Transverse colon (tissue), 4 donors: ENCODE data around the gene TMEM178B. TPM values are rescaled to one million over a fixed set of nuclear protein-coding genes. Genes with fewer than 3 reads are reported as not detected.
A peak's percentile ranks its signal among the peaks of the same experiment; 100 is the strongest.

Experiments used
- DNase-seq: peaks from one replicate; pipeline ENCODE4 v3.0.0-alpha.2; 2019
- H3K27ac ChIP-seq, 4 donors: fragments of 200-600 bp; sonication (generic); 2 replicates each; pipeline ENCODE4 v1.5.1; 2016 to 2018; ENCODE audit warnings: inconsistent platforms in 4 of 4
- H3K27me3 ChIP-seq: fragments of 200-600 bp; sonication (generic); 2 replicates; pipeline ENCODE4 v1.5.1; 2017; ENCODE audit warnings: inconsistent platforms
- H3K36me3 ChIP-seq, 4 donors: fragments of 200-600 bp; sonication (generic); 2 replicates each; pipeline ENCODE4 v1.5.1; 2017 to 2019; ENCODE audit warnings: inconsistent platforms in 4 of 4
- H3K4me1 ChIP-seq, 4 donors: fragments of 200-600 bp; sonication (generic); 2 replicates each; pipeline ENCODE4 v1.5.1; 2017 to 2020; ENCODE audit warnings: inconsistent platforms in 4 of 4
- H3K4me3 ChIP-seq, 4 donors: fragments of 200-600 bp; sonication (generic); 1 replicate in 1 of 4; 2 replicates in 3 of 4; pipeline versions ENCODE4 v1.5.1 to v1.6.1; 2017 to 2019; ENCODE audit warnings: inconsistent platforms in 4 of 4
- H3K9me3 ChIP-seq, 2 donors: fragments of 200-600 bp; sonication (generic); 2 replicates each; pipeline ENCODE4 v1.5.1; 2017 to 2019; ENCODE audit warnings: inconsistent platforms in 2 of 2
- EP300 ChIP-seq: sonication (generic); formaldehyde crosslinking; IDR thresholded peaks from one replicate; pipeline ENCODE4 v1.6.1; 2017; ENCODE audit warnings: antibody characterized with exemption, low read depth
- POLR2A ChIP-seq: fragments of 450-650 bp; IDR thresholded peaks from one replicate; pipeline ENCODE4 v1.6.1; 2016; ENCODE audit warnings: antibody characterized with exemption, mild to moderate bottlenecking, moderate library complexity
- POLR2AphosphoS5 ChIP-seq, 3 donors: sonication (generic); formaldehyde crosslinking; IDR thresholded peaks; one replicate each; pipeline ENCODE4 v1.6.1; 2016; ENCODE audit warnings: antibody characterized with exemption in 3 of 3
- WGBS, 2 donors: methylation state at CpG; one replicate each; pipeline ENCODE4 v1.1.5; 2018; ENCODE audit warnings: low coverage in 1 of 2; 5-methylcytosine and 5-hydroxymethylcytosine counted together
- in situ Hi-C, 4 donors: fragments of 200-750 bp; cut with MboI; loops; one replicate each; pipeline versions ENCODE4 v1.15.0 to v1.15.1; 2017; ENCODE audit warnings: low sequenced_read_pairs in 3 of 4, low pct_ligation_motif_present in 1 of 4, low pct_unique_long_range_greater_than_20kb in 1 of 4
- intact Hi-C: fragments of 100-400 bp; cut with DNase I; formaldehyde crosslinking; loops from one replicate; pipeline ENCODE4 v1.15.1; 2023; ENCODE audit warnings: low total_unique reads
- total RNA-seq, 4 donors: library from RNA; depleted of rRNA; stranded (reverse); fragments of >200 nt; gene quantifications; one replicate each; pipeline ENCODE4 v1.1.0, GENCODE V29; 2016
- TF ChIP-seq, protein P1 (sequence below), 5 experiments: fragments of 200-600 bp in 3 of 5; fragments of 450-650 bp in 2 of 5; sonication (generic) in 3 of 5; IDR thresholded peaks; 1 replicate in 2 of 5; 2 replicates in 3 of 5; pipeline ENCODE4 v1.5.1; 2016 to 2017; ENCODE audit warnings: antibody characterized with exemption in 5 of 5, inconsistent platforms in 3 of 5, mild to moderate bottlenecking in 2 of 5, moderate library complexity in 1 of 5

The TMEM178B gene
- total RNA-seq, 4 donors from 2014 or later: 0.32 to 0.82 (median 0.39) TPM

DNA sequence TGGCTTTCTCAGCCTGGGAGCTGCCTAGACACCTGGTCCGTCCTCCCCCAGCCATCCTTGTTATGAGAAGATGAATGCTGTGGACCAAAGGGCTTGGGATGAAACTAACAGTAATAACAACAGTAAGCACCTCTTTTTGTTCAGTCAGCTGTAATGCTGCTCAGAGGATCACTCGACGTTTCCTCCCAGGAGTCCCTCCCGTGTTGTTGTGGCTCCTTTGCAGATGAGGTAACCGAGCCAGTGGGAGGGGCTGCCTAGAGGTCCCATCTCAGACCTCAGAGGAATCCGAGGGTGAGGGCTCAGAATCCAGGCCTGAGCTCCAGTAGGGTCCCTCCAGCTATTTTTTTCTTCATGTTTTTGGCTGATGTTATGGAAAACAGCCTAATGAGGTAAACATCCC is 145.1 kb downstream of the TMEM178B start:
- Histone ChIP-seq H3K36me3 (no peaks in the 10 kb centered on the region), H3K4me1 (no peaks in the 10 kb centered on the region), H3K27ac (no peak overlapping the region), H3K4me3 (no peak overlapping the region), H3K9me3 (no peaks in the 10 kb centered on the region), H3K27me3 (no peaks in the 10 kb centered on the region)
- intact Hi-C loops (no loop called here), in situ Hi-C loops (no loop called here)
- TF ChIP-seq EP300 (no peak), POLR2A (no peak), POLR2AphosphoS5 (IDR thresholded peaks at IDR 0.05) (no peak)
- TF ChIP-seq, protein P1, sequence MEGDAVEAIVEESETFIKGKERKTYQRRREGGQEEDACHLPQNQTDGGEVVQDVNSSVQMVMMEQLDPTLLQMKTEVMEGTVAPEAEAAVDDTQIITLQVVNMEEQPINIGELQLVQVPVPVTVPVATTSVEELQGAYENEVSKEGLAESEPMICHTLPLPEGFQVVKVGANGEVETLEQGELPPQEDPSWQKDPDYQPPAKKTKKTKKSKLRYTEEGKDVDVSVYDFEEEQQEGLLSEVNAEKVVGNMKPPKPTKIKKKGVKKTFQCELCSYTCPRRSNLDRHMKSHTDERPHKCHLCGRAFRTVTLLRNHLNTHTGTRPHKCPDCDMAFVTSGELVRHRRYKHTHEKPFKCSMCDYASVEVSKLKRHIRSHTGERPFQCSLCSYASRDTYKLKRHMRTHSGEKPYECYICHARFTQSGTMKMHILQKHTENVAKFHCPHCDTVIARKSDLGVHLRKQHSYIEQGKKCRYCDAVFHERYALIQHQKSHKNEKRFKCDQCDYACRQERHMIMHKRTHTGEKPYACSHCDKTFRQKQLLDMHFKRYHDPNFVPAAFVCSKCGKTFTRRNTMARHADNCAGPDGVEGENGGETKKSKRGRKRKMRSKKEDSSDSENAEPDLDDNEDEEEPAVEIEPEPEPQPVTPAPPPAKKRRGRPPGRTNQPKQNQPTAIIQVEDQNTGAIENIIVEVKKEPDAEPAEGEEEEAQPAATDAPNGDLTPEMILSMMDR (IDR thresholded peaks at IDR 0.05): no peak
- no peak for DNase-seq
- WGBS, 2 donors: 74 to 80% methylated on average over 2 to 5 of the region's 6 CpGs

DNA sequence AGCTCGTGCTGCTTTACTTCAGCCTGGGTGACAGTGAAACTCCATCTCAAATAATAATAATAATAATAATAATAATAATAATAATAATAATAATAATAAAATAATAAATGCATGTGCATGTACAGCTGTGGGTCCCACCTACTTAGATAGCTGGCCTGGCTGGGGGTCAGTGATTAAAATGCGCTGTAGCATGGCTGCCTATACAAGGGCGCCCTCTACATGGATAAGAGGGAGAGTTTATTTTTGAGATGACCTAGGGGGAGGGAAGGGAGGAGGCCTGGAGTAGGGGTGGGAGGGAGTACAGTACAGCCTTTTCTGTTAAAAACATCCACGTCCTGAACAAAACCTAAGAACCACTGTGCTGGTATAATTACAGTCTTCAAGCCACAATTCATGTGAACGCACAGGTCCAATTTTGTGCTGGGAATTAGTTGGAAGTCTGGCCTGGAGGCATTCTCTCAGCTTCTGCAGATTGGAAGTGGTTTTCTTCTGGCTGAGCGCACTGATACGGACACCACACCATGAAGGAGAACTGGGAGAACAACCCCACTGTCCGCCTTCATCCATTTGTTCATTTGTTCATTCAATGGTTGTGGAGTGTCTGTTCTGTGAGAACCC is 146.5 kb downstream of the TMEM178B start:
- Histone ChIP-seq H3K27ac (no peak overlapping the region), H3K36me3 (no peaks in the 10 kb centered on the region), H3K27me3 (no peaks in the 10 kb centered on the region), H3K4me3 (no peak overlapping the region), H3K4me1 (no peaks in the 10 kb centered on the region), H3K9me3 (no peaks in the 10 kb centered on the region)
- in situ Hi-C loops: no loop called here
- intact Hi-C loops: no loop called here
- DNase-seq: no peak
- 39 to 71% methylated on average over 4 to 8 of the region's 8 CpGs for WGBS, 2 donors
- TF ChIP-seq, protein P1 (IDR thresholded peaks at IDR 0.05): peak in 1 of 5 experiments; percentile 11
- no peak for TF ChIP-seq POLR2AphosphoS5 (IDR thresholded peaks at IDR 0.05)

DNA sequence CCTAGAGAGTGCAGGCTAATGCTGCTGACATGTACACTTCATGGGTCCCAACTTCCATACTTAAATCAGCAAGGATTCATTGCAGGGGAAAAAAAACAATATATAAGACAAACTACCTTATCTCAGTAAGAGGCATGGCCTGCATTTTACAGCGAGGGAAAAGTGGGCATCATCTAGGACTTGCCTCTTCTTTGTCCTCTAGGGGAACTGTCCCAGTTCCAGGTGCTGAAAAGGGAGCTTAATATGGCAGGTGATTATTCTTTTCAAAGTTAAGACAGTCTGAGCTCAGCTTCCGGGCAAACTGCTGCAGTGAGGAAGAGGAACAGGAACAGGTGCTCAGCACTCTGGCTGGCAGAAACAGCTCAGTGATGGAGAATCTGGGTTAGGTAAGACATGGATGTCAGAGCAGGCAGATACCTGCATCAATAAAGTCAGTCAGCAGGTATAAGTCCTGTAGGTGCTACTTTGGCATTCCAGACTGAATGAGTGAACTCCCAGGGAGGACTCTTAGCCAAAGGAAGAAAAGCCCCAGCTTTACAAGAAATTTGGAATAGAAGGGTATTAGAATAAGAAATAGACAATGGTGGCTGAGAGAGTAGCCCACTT is 147.2 kb downstream of the TMEM178B start:
- Histone ChIP-seq H3K27me3 (no peaks in the 10 kb centered on the region), H3K9me3 (no peaks in the 10 kb centered on the region), H3K36me3 (no peaks in the 10 kb centered on the region), H3K27ac (no peak overlapping the region), H3K4me1 (no peaks in the 10 kb centered on the region), H3K4me3 (no peak overlapping the region)
- DNase-seq: no peak
- in situ Hi-C loops: no loop called here
- intact Hi-C loops: no loop called here
- 8 to 32% methylated on average over 2 of the region's 2 CpGs for WGBS, 2 donors
- no peak for TF ChIP-seq POLR2A
- TF ChIP-seq, protein P1 (IDR thresholded peaks at IDR 0.05): no peak
- TF ChIP-seq POLR2AphosphoS5 (IDR thresholded peaks at IDR 0.05): no peak
- no peak for TF ChIP-seq EP300

DNA sequence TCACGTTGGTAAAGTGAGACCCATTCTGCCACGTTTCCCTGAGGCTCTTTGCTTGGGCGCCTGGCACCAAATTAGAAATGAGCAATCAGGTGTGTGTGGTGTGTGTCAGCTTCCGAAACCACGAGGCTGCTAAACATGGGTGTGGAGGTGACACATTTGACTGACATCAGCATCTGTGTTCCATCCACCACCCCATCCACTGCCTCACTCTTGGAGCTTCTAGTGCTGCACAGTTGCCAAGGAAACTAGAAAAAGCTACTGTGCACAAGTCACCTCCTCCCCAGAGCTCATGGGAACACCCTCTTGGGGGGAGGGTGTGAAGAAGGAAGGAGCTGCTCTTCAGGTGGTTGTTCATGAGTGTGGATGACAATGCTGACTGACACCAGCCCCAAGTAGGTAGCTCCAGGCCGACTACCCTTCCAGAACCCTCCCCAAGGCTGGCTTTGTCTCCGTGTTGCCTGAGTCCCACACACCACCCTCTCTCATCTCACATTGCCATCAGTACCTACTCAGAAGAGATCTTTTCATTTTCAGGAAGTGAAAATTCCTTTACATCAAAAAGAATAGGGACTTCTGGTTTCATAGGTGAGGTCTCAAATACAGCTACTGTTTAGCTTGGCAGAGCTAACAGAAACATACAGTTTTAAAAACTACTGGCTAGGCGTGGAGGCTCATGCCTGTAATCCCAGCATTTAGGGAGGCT is 152.2 kb downstream of the TMEM178B start:
- Histone ChIP-seq H3K4me3 (no peak overlapping the region), H3K4me1 (no peaks in the 10 kb centered on the region), H3K27me3 (no peaks in the 10 kb centered on the region), H3K27ac (no peak overlapping the region), H3K36me3 (no peaks in the 10 kb centered on the region), H3K9me3 (no peaks in the 10 kb centered on the region)
- TF ChIP-seq POLR2AphosphoS5 (IDR thresholded peaks at IDR 0.05) (no peak), EP300 (no peak)
- 39 to 74% methylated on average over 2 to 8 of the region's 8 CpGs for WGBS, 2 donors
- intact Hi-C loops: no loop called here
- no peak for DNase-seq
- in situ Hi-C loops: no loop called here
